T-cell (primary cell): Measurements from ENCODE around the gene NKAIN4. TPM values are rescaled to one million over a fixed set of nuclear protein-coding genes. Genes with fewer than 3 reads are reported as not detected.

ENCODE experiments used
- ATAC-seq, 4 experiments: fragments of 200-7000 bp in 3 of 4; fragments of 150-1000 bp in 1 of 4; cut with Tn5 transposase; replicated peaks in 1 of 4; 1 replicate in 3 of 4; 2 replicates in 1 of 4; pipeline ENCODE4 v1.10.0; 2021; ENCODE audit warnings: moderate library complexity in 3 of 4, mild to moderate bottlenecking in 2 of 4, moderate number of reproducible peaks in 1 of 4
- CTCF ChIA-PET, 2 donors: fragments of 300-600 bp; sonication (Branson Sonifier 250); formaldehyde crosslinking; loops; one replicate each; lab custom pipeline; 2022; ENCODE audit warnings: antibody characterized with exemption in 2 of 2; lab: Charles Lee
- POLR2A ChIA-PET, 2 donors: fragments of 300-600 bp; sonication (Branson Sonifier 250); formaldehyde crosslinking; loops; one replicate each; lab custom pipeline; 2022; ENCODE audit warnings: antibody characterized with exemption in 2 of 2; lab: Charles Lee
- DNase-seq, 35 experiments: peaks; one replicate each; pipeline versions ENCODE4 v3.0.0 to v3.0.0-alpha.2; 2013 to 2023
- H3K27ac ChIP-seq: one replicate; pipeline ENCODE4 v1.5.1; 2013; ENCODE audit warnings: low read length
- H3K27me3 ChIP-seq, 2 experiments: replicated peaks in 1 of 2; 1 replicate in 1 of 2; 2 replicates in 1 of 2; pipeline versions ENCODE4 v1.6.1 to v1.7.0; 2013; ENCODE audit warnings: low read length in 1 of 2, mixed read lengths in 1 of 2; ENCODE audit not compliant: control insufficient read depth in 2 of 2, insufficient read depth in 2 of 2; ENCODE audit errors: extremely low read depth in 1 of 2
- H3K36me3 ChIP-seq, 2 donors: 1 replicate in 1 of 2; 2 replicates in 1 of 2; pipeline versions ENCODE4 v1.6.1 to v1.7.0; 2013; ENCODE audit warnings: low read length in 1 of 2; ENCODE audit not compliant: control insufficient read depth in 2 of 2, insufficient read depth in 1 of 2; ENCODE audit errors: extremely low read depth in 1 of 2
- H3K4me1 ChIP-seq, 2 experiments: 1 replicate in 1 of 2; 2 replicates in 1 of 2; pipeline versions ENCODE4 v1.6.1 to v1.7.0; 2013; ENCODE audit warnings: low read length in 2 of 2, mixed read lengths in 1 of 2; ENCODE audit not compliant: insufficient read depth in 2 of 2, control insufficient read depth in 1 of 2; ENCODE audit errors: extremely low read depth in 1 of 2
- H3K4me3 ChIP-seq, 2 donors: 1 replicate in 1 of 2; 2 replicates in 1 of 2; pipeline versions ENCODE4 v1.5.1 to v1.7.0; 2013; ENCODE audit warnings: mild to moderate bottlenecking in 2 of 2, low read length in 1 of 2, moderate library complexity in 1 of 2; ENCODE audit not compliant: control insufficient read depth in 1 of 2; ENCODE audit errors: extremely low read depth in 1 of 2
- H3K9me3 ChIP-seq: 2 replicates; pipeline ENCODE4 v1.7.0; 2013
- H3K27ac Mint-ChIP-seq, 2 donors: one replicate each; pipeline ENCODE4 v1.8.0; 2020 to 2021; ENCODE audit warnings: mild to moderate bottlenecking in 2 of 2, mixed read lengths in 2 of 2
- H3K27me3 Mint-ChIP-seq, 2 donors: one replicate each; pipeline ENCODE4 v1.8.0; 2021 to 2022; ENCODE audit warnings: mixed read lengths in 2 of 2
- H3K36me3 Mint-ChIP-seq: one replicate; pipeline ENCODE4 v1.8.0; 2021; ENCODE audit warnings: mixed read lengths
- H3K4me1 Mint-ChIP-seq, 3 donors: one replicate each; pipeline ENCODE4 v1.8.0; 2020 to 2022; ENCODE audit warnings: mixed read lengths in 3 of 3, mild to moderate bottlenecking in 1 of 3
- H3K4me3 Mint-ChIP-seq, 3 donors: one replicate each; pipeline ENCODE4 v1.8.0; 2020 to 2022; ENCODE audit warnings: mild to moderate bottlenecking in 3 of 3, mixed read lengths in 3 of 3, moderate library complexity in 3 of 3
- H3K9me3 Mint-ChIP-seq, 3 donors: one replicate each; pipeline ENCODE4 v1.8.0; 2020 to 2022; ENCODE audit warnings: mixed read lengths in 3 of 3
- WGBS: methylation state at CpG from one replicate; pipeline ENCODE4 v1.1.5; 2013; ENCODE audit warnings: missing lambda C conversion rate; ENCODE audit not compliant: insufficient coverage; 5-methylcytosine and 5-hydroxymethylcytosine counted together
- total RNA-seq, 35 experiments: library from RNA in 6 of 35; stranded (reverse) in 6 of 35; fragments of 120-200 nt in 1 of 35; gene quantifications; one replicate each; pipeline versions ENCODE4 v1.2.1 to v1.2.4 and lab custom pipeline; 2013 to 2026

Gene NKAIN4
- total RNA-seq, 5 donors from 2014 or later (not counting 1 experiment from before 2014, with no cell fraction given) = not detected

DNA sequence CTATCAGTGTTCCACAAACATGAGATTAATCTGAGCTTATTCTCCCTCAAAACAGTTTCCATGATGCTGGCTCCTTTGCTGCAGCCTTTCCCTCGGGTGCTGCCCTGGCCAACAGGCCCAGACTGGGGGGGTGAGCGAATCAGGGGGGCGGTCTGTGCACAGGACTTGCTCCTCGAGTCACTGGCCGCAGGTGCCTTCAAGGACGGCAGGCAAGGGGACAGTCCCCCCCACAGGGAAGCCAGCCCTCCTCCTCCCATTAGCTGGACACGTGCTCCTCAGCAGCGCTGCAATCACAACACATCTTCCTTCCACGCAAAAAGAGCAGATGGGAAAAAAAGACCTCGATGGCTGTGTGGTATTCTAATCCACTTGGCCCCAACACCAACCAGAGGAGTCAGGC, 48.4 kb downstream of the NKAIN4 start:
- 91% methylated on average over 4 of the region's 10 CpGs for WGBS
- peaks cover 25 to 90% of the 10 kb centered on the region in 2 donors for H3K36me3 ChIP-seq
- peaks cover 34 to 51% (median 39%) of the 10 kb centered on the region in 3 donors for H3K4me1 Mint-ChIP-seq

DNA sequence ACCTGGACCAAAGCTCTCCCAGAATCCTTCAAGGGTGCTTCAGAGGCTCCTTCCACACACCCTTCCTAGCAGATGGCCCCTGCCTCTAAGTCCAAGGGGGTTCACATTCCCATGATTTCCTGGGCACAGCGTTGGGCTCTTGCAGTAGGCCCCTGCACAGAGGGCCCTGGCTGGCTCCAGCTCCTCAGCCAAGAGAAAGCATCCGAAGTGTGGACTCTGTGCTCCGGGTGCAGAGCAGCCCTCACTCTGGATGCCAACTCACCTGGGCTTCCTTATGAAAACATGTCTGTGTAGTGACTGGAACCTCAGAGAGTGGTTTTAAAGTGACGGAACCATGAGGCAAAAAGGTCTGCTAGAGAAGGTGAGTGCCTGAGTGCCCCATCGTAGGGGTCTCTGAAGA, 49.9 kb downstream of the NKAIN4 start:
- Mint-ChIP-seq H3K27me3 (no peaks in the 10 kb centered on the region), H3K36me3 (peaks cover 40% of the 10 kb centered on the region), H3K4me1 (peaks cover 25 to 48% (median 33%) of the 10 kb centered on the region in 3 donors), H3K4me3 (no peak overlapping the region), H3K9me3 (no peaks in the 10 kb centered on the region), H3K27ac (no peak overlapping the region)
- H3K27me3 ChIP-seq = no peaks in the 10 kb centered on the region
- POLR2A ChIA-PET = no interaction called here
- peaks cover 0 to 4% of the 10 kb centered on the region in 2 experiments for H3K4me1 ChIP-seq
- CTCF ChIA-PET = interaction anchor here in 1 of 2 donors (0.6 kb wide), 1 partner anchor 287 kb away, joined by 3 read pairs; no protein-coding TSS in a partner anchor
- 100% methylated on average over 4 of the region's 5 CpGs for WGBS
- ATAC-seq (no peak), DNase-seq (no peak)
- no peak overlapping the region for H3K27ac ChIP-seq
- peaks cover 18 to 80% of the 10 kb centered on the region in 2 donors for H3K36me3 ChIP-seq
- no peak overlapping the region for H3K4me3 ChIP-seq
- H3K9me3 ChIP-seq = no peaks in the 10 kb centered on the region

More for the DNA sequence above, 48.4 kb downstream of the NKAIN4 start:
- Histone ChIP-seq H3K27me3 (no peaks in the 10 kb centered on the region), H3K4me3 (no peak overlapping the region), H3K27ac (no peak overlapping the region), H3K4me1 (peaks cover 0 to 13% of the 10 kb centered on the region in 2 experiments), H3K9me3 (no peaks in the 10 kb centered on the region)
- ATAC-seq = no peak
- no peak for DNase-seq
- Mint-ChIP-seq H3K9me3 (no peaks in the 10 kb centered on the region), H3K4me3 (no peak overlapping the region), H3K27ac (no peak overlapping the region), H3K27me3 (no peaks in the 10 kb centered on the region), H3K36me3 (peaks cover 52% of the 10 kb centered on the region)
- ChIA-PET CTCF (interaction anchor here in 1 of 2 donors (0.6 kb wide), 1 partner anchor 18 kb away, joined by 7 read pairs; no protein-coding TSS in a partner anchor), POLR2A (interaction anchor here in 1 of 2 donors (0.6 kb wide), 1 partner anchor 158 kb away, joined by 5 read pairs; no protein-coding TSS in a partner anchor)

DNA sequence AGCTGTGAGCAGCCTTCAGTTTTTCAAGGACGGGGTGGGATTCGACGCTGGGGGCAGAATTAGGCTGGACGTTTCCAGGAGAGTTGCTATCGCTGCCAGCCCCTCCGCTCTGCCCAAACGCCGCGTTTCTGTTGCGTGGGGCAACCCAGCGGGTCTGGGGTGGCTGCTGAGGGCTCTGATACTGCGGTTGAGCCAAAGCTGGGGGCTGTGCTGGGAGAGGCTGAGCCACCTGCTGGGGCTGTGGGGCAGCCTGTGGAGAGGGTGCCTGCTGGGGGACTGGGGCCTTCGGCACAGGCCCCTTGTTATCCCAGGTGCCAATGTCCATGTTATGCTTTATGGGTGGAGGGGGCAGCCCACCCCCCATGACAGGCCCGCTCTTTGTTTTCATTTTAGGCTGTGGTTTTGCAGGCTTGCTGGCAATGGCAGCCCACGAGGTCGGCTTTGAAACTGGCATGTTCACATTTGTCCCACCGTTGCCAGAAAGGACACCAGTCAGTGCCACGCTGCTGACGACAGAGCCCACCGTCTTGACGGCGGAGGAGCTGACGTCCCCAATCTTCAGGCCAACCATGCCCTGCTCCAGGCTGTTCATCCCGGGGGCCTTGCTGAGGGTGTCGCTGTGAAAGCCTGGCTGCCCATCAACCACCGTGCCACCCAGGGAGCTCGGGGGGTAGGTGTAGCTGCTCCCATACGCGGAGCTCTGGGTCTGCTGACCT, 51.3 kb downstream of the NKAIN4 start:
- POLR2A ChIA-PET = no interaction called here
- Histone ChIP-seq H3K36me3 (peaks cover 15 to 67% of the 10 kb centered on the region in 2 donors), H3K9me3 (no peaks in the 10 kb centered on the region), H3K4me3 (no peak overlapping the region), H3K27ac (no peak overlapping the region), H3K27me3 (no peaks in the 10 kb centered on the region), H3K4me1 (peaks cover 0 to 6% of the 10 kb centered on the region in 2 experiments)
- no peaks in the 10 kb centered on the region for H3K27me3 Mint-ChIP-seq
- peaks cover 33% of the 10 kb centered on the region for H3K36me3 Mint-ChIP-seq
- no peaks in the 10 kb centered on the region for H3K9me3 Mint-ChIP-seq
- DNase-seq = no peak
- H3K4me3 Mint-ChIP-seq = no peak overlapping the region
- ATAC-seq = no peak
- H3K27ac Mint-ChIP-seq = no peak overlapping the region
- WGBS = 96% methylated on average over 25 of the region's 29 CpGs
- CTCF ChIA-PET = no interaction called here
- peaks cover 24 to 53% (median 36%) of the 10 kb centered on the region in 3 donors for H3K4me1 Mint-ChIP-seq

DNA sequence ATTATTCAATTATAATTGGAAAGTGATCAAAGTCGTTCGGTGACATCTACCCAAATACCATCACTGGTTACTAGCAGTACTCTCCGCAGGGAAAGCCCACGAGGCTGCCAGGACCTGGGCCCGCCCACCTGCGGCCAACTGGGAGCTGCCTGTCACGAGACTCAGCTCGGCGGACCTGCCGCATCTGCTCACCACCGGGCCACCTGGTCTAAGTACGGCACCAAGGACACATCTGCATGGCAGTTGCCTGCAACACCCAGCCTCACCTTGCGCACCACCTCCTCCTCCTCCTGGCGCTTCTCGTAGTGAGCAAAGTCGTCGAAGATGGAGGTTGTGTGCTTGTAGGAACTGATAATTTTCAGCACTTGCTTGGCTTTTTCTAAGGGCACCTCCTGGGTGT, 52.2 kb downstream of the NKAIN4 start:
- ChIA-PET CTCF (no interaction called here), POLR2A (no interaction called here)
- DNase-seq (no peak), ATAC-seq (no peak)
- no peak overlapping the region for H3K4me3 ChIP-seq
- H3K4me1 ChIP-seq = peaks cover 0 to 6% of the 10 kb centered on the region in 2 experiments
- Mint-ChIP-seq H3K36me3 (peaks cover 29% of the 10 kb centered on the region), H3K4me3 (no peak overlapping the region), H3K4me1 (peaks cover 33 to 56% (median 43%) of the 10 kb centered on the region in 3 donors), H3K9me3 (no peaks in the 10 kb centered on the region), H3K27ac (no peak overlapping the region), H3K27me3 (no peaks in the 10 kb centered on the region)
- H3K9me3 ChIP-seq = no peaks in the 10 kb centered on the region
- 96% methylated on average over 10 of the region's 17 CpGs for WGBS
- no peak overlapping the region for H3K27ac ChIP-seq
- no peaks in the 10 kb centered on the region for H3K27me3 ChIP-seq
- H3K36me3 ChIP-seq = peaks cover 12 to 68% of the 10 kb centered on the region in 2 donors

DNA sequence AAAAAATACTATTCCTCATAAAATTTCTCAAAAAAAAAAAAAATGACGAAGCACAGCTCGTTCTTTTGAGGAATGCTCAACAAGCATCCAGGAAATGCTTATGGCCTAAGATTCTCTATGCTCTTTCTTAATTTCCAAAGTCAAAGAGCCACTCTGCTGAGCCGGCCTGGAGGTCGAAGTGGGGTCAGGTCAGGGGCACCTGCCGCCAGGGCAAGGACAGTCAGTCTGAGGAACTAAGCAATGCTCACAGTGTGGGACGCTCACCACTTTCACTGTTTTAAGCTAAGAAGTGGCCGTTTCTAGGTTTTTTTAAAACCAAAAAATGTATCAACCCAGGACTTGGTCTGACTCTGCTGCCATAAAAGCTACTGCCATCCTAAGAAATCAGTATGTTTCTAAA, 55.7 kb downstream of the NKAIN4 start:
- Histone ChIP-seq H3K27me3 (no peaks in the 10 kb centered on the region), H3K36me3 (peaks cover 9 to 55% of the 10 kb centered on the region in 2 donors), H3K9me3 (no peaks in the 10 kb centered on the region), H3K4me1 (peaks cover 0 to 6% of the 10 kb centered on the region in 2 experiments), H3K4me3 (no peak overlapping the region), H3K27ac (no peak overlapping the region)
- no peak overlapping the region for H3K27ac Mint-ChIP-seq
- ATAC-seq (no peak), DNase-seq (no peak)
- no peaks in the 10 kb centered on the region for H3K9me3 Mint-ChIP-seq
- peaks cover 34% of the 10 kb centered on the region for H3K36me3 Mint-ChIP-seq
- CTCF ChIA-PET = no interaction called here
- peaks cover 24 to 53% (median 43%) of the 10 kb centered on the region in 3 donors for H3K4me1 Mint-ChIP-seq
- H3K4me3 Mint-ChIP-seq = no peak overlapping the region
- POLR2A ChIA-PET = interaction anchor here in 1 of 2 donors (0.7 kb wide), 1 partner anchor 1195 kb away, joined by 9 read pairs; no protein-coding TSS in a partner anchor
- no peaks in the 10 kb centered on the region for H3K27me3 Mint-ChIP-seq
- WGBS = 97% methylated on average over 5 of the region's 7 CpGs

DNA sequence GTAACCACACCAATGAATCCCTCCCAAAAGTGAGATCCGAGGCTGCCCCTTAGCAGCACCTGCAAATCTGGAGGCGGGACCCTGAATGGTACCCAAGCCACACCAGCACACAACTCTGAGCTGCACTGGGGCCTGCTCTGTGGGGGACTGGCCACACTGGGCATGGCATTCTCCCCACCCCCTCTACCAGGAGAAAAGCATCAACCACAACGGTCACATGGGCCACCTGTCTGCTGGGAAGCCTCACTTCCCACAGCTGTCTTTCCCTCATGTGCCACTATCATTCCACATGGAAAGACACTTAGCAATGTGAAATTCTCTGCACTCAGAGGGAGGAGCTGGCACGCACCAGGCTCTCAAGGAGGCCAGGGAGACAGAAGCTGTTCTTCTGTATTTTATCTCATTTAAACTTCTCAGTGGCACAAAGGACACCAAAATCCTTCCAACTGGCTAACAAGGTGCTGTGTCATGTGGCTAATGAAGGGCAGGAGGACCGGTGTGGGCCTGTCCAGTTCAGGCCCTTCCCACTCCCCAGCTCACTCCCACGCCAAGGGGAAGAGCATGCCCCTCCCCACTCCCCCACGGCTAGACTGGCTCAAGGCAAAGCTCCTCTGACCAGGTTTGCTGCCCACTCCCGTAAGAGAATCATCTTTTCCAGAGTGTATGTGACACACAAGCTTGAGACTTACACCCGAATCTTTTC, 57.3 kb downstream of the NKAIN4 start:
- H3K9me3 Mint-ChIP-seq = no peaks in the 10 kb centered on the region
- no peak overlapping the region for H3K4me3 Mint-ChIP-seq
- H3K27me3 Mint-ChIP-seq = no peaks in the 10 kb centered on the region
- Histone ChIP-seq H3K27ac (no peak overlapping the region), H3K9me3 (no peaks in the 10 kb centered on the region), H3K4me1 (peaks cover 0 to 6% of the 10 kb centered on the region in 2 experiments), H3K27me3 (no peaks in the 10 kb centered on the region), H3K36me3 (peaks cover 4 to 38% of the 10 kb centered on the region in 2 donors), H3K4me3 (no peak overlapping the region)
- H3K27ac Mint-ChIP-seq = no peak overlapping the region
- 87% methylated on average over 7 of the region's 9 CpGs for WGBS
- ATAC-seq (no peak), DNase-seq (no peak)
- ChIA-PET CTCF (interaction anchor here in 1 of 2 donors (0.6 kb wide), 1 partner anchor 326 kb away, joined by 3 read pairs; no protein-coding TSS in a partner anchor), POLR2A (no interaction called here)
- peaks cover 22 to 49% (median 43%) of the 10 kb centered on the region in 3 donors for H3K4me1 Mint-ChIP-seq
- peaks cover 28% of the 10 kb centered on the region for H3K36me3 Mint-ChIP-seq
